ENCODE data around the gene JUP.

DNA sequence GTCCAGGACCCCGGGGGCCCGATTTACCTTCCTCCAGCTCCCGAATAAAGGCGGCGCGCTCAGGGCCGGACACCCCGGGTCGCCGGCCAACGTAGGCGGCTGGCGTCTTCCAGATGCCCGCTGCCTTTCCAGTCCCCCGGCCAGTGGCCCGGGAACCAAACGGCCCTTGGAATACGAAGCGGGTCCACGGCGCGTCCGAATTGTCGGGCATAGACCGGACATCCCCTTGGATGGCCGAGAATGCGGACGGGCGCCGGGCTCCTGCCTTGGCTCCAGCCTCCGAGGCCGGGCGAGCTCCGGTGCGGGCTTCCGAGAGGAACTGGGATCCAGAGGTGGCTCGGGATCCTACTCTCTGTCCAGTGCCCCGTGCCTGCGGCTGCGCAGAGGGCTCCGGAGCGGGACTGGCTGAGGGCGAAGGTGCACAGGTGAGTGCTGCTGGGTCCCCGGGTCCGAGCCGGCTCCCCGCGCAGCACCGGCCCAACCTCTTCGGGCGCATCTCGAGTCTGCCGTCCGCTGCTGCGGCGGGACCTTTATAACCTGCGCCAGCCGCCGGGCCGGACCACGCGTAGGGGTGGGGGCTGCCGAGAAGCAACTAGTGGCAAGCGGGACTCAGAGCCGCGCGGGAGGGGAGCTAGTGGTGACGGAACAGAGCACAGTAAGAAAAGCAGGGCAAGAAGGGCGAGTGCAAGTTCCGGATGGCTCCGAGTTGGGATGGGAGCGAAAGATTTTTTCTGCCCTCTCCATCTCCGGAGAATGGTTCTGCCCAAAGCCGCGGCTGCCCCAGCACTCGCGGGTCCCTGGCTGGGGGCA lies 52.2 kb downstream of the JUP start, which contains the start of gene HAP1:
- TF ChIP-seq, protein P1, sequence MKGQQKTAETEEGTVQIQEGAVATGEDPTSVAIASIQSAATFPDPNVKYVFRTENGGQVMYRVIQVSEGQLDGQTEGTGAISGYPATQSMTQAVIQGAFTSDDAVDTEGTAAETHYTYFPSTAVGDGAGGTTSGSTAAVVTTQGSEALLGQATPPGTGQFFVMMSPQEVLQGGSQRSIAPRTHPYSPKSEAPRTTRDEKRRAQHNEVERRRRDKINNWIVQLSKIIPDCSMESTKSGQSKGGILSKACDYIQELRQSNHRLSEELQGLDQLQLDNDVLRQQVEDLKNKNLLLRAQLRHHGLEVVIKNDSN (IDR thresholded peaks at IDR 0.05; ENCODE audit: borderline replicate concordance, extremely low read length, insufficient read depth, low read depth, low read length) = no peak
- TF ChIP-seq NR2C1 (IDR thresholded peaks at IDR 0.05) (no peak), ZNF24 (IDR thresholded peaks at IDR 0.05) (no peak), POLR2A (IDR thresholded peaks at IDR 0.05; ENCODE audit: low read depth, low read length) (peak; percentile 52; the same call in 1 of the 2 replicates)
- TF ChIP-seq, protein P2, sequence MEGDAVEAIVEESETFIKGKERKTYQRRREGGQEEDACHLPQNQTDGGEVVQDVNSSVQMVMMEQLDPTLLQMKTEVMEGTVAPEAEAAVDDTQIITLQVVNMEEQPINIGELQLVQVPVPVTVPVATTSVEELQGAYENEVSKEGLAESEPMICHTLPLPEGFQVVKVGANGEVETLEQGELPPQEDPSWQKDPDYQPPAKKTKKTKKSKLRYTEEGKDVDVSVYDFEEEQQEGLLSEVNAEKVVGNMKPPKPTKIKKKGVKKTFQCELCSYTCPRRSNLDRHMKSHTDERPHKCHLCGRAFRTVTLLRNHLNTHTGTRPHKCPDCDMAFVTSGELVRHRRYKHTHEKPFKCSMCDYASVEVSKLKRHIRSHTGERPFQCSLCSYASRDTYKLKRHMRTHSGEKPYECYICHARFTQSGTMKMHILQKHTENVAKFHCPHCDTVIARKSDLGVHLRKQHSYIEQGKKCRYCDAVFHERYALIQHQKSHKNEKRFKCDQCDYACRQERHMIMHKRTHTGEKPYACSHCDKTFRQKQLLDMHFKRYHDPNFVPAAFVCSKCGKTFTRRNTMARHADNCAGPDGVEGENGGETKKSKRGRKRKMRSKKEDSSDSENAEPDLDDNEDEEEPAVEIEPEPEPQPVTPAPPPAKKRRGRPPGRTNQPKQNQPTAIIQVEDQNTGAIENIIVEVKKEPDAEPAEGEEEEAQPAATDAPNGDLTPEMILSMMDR (IDR thresholded peaks at IDR 0.05 in 2 of 3, conservative IDR thresholded peaks at IDR 0.05 in 1 of 3; ENCODE audit: control insufficient read depth in 2 of 3, extremely low read depth in 1 of 3, insufficient read depth in 1 of 3, low read depth in 3 of 3, low read length in 3 of 3) = no peak
- TF ChIP-seq, protein P3, sequence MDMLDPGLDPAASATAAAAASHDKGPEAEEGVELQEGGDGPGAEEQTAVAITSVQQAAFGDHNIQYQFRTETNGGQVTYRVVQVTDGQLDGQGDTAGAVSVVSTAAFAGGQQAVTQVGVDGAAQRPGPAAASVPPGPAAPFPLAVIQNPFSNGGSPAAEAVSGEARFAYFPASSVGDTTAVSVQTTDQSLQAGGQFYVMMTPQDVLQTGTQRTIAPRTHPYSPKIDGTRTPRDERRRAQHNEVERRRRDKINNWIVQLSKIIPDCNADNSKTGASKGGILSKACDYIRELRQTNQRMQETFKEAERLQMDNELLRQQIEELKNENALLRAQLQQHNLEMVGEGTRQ (IDR thresholded peaks at IDR 0.05; ENCODE audit: borderline replicate concordance, low read depth, low read length) = no peak

Measured in GM12878 (cell line).